ENCODE measurements around the gene TRIM16. TPM values are rescaled to one million over a fixed set of nuclear protein-coding genes. Genes with fewer than 3 reads are reported as not detected.
"Not testable (repeated sequence)": the region's sequence is repeated elsewhere in the genome, so short reads cannot be mapped to it uniquely, and the experiment has no call there.

TRIM16 gene
- total RNA-seq, 1 donor from 2014 or later, result 13.7 TPM

DNA sequence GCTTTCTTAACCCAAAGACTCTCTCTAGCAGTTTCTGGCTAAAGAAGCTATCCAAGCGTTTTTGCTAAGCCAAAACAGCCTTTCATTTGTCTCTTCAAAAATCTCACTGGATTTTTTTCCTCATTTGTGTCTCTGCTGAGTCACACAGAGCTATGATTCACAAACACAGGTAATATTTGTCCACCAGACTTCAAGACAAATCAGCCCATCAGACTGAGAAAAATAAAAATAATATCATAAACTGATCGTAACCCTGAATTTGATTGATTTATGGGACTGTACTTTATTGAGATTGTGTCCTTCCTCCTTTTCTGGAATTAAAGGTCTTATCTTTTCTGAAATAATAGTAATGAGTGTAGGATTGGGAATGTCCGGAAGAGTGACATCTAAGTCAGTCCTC lies 25.8 kb downstream of the TRIM16 start:
- intact Hi-C loops (cut with micrococcal nuclease), result no loop called here

DNA sequence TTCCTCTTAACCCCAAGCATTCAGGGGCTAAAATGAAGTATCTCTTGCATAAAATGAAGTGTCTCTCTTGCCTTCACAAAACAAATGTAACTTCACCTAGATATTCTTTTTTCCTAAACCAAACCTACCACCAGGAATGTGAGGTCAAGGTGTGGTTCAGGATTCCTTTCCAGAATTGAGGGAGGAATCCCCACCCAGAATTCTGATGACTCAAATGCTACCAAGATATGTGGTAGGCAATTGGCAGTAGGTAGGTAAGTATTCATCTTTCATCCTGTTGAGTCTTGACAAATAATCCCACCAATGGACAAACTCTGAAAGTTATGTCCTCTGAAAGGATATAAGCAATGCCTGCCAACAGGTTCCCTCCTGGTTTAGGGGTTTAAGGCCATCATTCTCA lies 26.2 kb downstream of the TRIM16 start:
- intact Hi-C loops (cut with micrococcal nuclease), result no loop called here

DNA sequence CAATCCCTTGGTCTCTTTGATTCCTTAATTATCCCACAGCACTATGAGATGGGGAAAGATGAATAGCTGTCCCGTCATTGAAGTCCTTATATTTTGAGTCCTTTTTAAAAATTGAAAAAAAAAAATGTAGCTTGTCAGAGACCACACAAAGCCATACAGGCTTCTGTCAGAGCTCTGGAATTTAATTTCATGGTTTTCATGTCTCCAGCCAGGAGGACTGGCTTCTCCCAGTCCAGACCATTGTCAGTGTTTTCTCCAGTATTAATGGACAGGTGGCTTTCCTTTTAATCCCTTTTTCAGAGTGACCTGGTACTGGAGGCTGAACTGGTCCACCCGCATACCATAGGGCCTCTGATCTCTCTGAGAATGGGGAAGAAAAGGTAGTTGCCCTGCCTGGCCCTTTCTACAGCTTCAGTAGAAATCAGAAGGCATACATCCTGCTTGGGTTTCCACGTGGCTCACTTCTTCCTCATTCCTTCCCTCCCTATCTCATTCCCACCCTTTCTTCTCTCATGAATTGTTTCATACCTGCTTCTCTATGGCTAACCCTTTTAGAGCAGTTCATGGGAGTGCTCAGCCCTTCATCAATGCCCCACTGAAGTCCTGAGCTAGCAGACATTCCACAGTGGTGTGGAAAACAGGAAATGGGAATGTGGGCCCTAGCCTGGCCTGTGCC lies 29.1 kb downstream of the TRIM16 start:
- intact Hi-C loops (cut with micrococcal nuclease), result no loop called here

DNA sequence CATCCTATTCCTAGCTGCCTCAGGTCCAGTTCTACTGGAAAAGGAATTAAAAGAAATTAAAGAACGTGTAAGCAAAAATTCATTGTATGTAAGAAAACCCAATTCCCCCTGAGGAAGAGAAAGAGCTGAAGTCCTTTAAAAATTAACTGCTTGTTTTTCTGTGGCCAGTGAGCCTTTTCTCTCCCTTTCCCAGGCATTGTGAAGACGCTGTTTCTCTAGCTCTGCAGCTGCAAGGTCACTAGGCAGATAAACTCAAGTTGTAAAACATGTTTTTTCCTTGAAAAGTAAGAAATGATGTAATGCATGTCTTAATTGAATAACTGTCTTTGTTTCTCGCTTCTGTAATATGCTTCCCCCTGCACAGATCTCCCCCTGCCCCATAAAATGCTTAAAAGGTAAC lies 29.7 kb downstream of the TRIM16 start:
- intact Hi-C loops (cut with micrococcal nuclease), result not testable (repeated sequence)

DNA sequence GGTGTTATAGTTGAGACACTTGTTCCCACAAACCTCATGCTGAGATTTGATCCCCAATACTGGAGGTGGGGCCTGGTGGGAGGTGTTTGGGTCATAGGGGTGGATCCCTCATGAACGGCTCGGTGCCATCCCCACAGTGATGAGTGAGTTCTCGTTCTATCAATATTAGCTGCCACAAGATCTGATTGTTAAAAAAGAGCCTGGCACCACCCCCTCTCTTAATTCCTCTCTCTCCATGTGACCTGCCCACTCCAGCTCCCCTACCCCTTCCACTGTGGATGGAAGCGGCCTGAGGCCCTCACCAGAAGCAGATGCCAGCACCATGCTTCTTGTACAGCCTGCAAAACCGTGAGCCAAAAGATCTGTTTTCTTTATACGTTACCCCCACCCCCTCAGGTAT lies 31.2 kb downstream of the TRIM16 start:
- intact Hi-C loops (cut with micrococcal nuclease), result no loop called here

DNA sequence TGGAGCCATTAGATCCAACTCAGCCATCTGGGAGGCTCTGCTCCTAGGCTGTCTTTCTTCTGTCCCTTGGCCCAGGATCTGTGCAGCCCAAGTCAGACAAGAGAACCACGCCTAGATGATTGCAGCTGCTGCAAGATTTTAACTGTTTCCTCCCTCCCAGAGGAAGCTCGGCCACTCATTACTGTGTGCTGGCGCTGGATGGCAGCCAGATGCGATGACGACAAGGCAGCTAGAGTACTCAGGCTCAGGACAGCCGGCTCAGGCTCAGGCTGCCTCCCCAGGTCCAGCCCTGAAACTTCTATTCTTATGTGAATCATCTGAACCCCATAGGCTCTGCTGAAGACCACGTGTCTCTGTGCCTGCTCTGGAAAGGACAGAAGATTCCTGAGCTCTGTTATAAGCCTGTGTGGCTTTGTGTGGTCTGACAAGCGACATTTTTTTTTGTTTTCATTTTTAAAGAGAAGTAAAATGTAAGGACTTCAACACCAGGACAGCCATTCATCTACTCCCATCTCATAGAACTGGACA lies 32.5 kb downstream of the TRIM16 start:
- intact Hi-C loops (cut with micrococcal nuclease), result no loop called here

DNA sequence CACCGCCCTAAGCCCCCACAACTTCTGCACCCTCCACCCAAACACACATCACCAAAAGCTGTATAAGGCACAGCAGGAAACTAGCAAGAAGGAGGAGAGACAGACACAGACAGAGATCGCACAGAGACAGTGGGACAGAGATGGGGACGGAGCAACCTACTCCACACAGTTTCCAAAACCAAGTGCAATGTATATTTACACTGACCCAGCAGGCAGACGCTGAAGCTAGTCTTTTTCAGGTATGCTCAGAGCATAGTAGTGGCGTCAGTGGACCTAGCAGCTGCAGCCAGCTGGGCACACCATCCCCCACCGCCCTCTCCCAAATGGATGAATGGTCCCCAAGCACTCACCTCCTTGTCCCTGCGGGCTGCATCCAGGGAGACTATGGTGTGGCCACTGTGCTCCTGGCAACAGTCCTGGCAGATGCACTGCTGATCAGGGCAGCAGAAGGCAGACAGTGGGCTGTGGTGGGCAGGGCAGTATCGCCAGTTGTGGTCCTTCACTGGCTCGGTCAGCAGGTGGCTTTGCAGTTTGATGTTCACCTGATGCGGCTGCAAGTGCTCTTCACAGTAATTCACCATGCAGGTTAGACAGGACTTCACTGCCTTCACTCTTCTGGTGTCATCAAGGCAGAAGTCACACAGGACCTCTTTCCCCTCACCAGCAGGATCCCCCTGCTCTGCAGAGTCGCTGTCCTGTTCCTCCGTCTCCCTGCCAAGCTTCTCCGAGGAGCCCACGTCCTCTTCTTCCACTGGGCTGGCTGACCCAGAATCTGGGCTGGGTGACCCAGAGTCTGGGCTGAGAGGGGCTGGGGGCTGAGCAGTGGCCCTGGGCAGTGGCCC lies 33.1 kb downstream of the TRIM16 start:
- intact Hi-C loops (cut with micrococcal nuclease), result no loop called here

DNA sequence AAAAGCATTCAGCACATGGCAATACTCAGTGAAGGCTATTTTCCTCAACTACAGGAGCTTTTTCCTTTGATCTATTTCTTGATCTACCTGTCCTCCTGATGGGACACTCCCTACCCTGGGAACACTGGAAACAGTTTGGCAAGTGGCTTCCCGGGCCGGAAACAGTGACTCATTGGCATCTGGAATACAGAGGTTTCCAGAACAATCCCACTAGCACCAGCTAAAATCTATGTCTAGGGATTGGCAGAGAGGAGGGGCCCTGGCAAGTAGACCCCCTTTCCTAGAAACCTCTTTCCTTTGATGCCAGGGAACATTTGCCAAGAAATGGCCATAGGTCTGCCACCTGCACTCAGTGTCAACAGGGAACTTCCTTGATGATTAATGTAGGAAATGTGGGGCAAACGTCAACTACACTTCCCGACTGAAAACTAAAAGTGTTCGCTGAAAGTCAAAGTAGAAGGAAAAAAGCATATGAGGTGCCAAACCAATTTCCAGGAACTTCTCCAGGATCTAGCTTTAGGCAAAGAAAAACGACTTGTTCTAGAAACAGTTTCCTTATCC lies 34.2 kb downstream of the TRIM16 start:
- intact Hi-C loops (cut with micrococcal nuclease), result no loop called here

DNA sequence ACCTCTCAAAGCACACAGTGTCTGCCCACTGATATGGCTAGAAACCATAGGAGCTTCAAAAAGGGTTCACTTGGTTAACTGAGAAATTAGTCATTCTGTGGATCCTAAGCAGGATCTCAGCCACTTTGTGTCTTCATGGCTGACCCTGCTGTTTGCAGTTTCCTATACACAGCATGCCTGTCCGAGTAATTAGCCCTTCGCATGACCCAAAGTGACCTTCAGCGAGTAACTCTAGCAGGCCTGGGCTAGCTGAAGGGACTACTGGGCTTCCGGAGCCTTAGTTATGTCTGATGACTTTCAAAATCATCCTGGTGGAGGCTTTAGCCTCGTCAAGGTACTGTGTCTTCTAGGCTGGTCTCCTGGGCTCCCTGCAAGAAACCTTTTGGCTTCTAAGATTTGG lies 35.7 kb downstream of the TRIM16 start:
- intact Hi-C loops (cut with micrococcal nuclease), result no loop called here

DNA sequence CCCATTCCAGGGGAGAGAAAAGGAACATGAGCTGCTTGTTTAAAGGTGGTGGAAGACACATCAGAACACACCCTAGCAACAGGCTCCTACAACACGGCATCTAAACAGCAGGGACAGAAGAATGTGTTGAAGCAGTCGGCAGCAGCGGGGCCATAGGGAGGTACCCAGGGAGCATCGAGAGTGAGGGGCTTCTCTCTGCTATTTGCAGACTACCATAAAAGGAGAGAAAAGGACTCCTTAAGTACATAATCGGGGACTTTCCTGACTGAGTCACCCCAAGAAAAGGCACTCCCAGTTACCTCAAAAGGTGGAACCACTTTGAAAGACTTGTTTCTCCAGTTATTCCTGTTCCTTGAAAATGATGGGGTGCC lies 38.2 kb downstream of the TRIM16 start:
- intact Hi-C loops (cut with micrococcal nuclease), result not testable (repeated sequence)

DNA sequence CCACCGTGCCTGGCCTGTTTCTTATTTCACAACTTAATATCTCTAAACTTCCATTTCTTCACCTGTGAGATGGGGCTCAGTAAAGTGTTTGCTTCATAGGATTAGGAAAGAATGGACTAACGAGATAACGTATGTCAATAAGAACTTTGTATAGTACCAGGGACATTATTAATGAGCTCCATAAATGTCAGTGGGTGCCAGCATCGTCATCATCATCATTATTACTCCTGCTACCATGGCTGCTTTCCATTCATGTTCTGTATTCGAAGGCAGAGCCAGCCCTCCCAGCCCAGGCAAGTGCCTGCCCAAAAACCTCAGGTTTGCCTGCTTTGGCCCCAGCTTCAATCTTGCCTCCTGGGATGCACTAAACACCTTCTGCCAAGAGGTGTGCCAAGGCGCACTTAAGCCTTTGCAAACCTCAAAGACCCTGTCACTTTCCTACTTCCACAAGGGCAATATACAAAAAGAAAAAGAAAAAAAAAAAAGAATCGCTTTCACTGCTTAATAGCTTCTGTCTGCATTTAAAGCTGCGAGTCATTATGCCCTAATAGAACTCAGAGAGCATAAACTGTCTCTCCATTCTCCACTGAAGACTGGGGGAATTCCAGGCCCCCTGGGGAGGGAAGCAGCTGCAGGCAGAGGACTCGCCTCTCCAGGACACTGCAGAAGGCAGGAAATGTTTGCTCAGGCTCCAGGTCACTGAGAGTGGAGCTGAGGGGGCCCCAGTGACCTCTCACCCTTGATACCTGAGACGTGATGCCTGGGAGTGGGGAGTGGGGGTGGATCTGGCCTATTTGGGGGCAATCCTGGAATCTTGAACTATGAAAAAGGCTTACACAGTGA lies 38.8 kb downstream of the TRIM16 start:
- intact Hi-C loops (cut with micrococcal nuclease), result not testable (repeated sequence)

DNA sequence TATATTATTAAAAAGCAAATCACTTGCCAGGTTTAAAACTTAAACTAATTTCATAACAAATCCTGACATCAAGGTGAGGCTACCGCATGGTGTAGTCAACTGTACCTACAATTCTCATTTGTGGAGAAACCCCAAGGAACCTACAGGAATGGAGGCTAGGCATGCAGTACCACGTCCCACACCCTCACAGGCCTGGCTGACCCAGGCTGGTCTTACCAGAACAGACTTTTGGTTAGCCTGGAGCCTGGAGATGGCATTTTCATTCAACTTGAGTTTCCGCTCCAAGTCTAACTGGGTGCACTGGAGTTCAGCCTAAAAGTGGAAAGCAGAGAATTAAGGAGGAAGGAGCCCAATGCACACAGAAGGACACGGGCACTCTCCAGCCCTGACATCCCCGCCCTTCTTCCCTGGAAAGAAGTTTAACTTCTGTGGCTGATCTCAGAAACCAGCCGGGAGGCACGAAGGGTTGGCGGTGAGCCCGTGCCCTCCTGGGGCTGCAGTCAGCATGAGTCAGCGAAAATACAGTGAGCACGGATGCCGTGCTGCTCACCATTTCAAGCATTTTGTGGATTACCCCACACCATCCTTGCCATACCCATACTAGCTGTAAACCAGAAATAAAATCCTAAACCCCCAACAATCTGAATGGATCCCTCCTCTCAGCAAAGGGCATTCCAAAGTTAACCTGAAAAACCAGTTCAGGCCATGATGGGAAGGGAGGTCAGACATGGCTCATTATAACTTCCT lies 41.4 kb downstream of the TRIM16 start:
- intact Hi-C loops (cut with micrococcal nuclease), result not testable (repeated sequence)

DNA sequence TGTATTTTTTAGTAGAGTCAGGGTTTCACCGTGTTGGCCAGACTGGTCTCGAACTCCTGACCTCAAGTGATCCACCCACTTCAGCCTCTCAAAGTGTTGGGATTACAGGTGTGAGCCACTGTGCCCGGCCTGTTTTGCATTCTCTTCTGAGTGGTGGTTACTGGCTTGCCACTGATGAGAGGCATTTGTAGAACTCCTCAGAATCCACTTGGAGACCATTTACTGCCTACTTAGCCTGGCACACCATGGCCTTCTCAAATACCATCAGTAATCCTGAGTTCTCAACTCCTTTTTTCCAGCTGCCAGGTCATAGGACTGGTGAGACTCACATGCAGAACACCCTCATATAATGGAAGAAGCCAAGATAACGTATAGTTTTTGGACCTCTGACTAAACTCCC lies 42.1 kb downstream of the TRIM16 start:
- intact Hi-C loops (cut with micrococcal nuclease), result not testable (repeated sequence)

DNA sequence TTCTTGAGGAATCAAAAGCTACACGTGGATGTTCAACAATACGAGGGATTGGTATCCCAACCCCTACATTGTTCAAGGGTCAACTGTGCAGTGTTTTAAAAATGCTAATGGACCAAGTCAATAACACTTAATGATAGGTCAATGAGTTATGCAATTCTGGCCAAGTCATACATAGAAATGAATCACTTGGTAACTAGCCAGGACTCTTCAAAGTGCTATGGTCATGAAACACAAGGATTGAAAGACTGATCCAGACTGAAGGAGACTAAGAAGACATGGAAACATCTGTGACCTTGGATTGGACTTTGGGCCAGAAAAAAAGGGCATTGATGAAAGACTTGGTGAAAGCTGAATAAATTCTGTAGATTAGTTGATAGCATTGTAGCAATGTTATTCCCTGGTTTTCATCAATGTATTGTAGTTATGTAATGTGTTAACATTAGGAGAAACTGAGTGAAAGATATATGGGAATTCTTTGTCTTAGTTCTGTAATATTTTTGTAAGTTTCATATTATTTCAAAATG lies 53.1 kb downstream of the TRIM16 start:
- intact Hi-C loops (cut with micrococcal nuclease), result not testable (repeated sequence)

DNA sequence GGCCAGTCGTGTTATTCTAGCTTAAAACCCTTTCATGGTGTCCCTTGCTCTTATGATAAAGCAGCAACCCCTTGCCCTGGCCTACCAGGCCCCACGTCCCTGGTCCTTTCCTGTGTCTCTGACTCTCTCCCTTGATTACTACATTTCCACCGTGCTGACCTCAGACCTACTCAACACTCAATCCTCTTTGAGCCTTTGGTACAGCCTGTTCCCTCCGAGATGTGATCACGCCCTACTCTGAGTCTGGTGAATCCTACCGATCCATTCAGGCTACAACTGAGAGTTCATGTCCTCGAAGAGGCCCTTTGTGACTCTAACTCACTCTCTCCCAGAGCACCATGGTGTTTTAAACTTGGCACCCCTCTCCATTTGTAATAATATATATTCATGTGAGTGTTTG lies 54.1 kb downstream of the TRIM16 start:
- intact Hi-C loops (cut with micrococcal nuclease), result not testable (repeated sequence)

DNA sequence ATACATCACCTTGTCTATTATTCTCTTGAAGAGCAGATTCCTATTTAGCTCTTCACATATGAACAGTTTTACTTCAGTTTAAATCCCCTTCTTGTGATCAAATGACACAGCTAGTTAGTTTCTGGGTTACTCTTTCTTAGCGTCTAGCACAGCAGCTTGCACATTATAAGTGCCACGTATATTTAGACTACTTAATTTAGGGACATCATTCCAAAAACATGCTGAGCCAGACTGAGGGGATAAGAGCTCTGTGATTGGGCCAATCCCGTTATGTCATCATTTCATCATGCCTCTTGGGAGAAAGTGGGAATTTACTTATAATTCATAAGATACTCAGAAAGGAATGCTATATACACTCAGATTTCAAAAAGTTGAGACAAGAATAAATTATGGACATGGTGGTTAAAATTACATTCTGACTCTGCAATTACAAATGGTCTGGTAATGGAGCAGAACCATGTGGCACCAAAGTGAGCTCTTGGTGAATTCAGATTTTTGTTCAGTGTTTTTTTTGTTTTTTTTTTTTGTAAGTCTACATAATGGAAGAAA lies 60.4 kb downstream of the TRIM16 start:
- intact Hi-C loops (cut with micrococcal nuclease), result not testable (repeated sequence)

DNA sequence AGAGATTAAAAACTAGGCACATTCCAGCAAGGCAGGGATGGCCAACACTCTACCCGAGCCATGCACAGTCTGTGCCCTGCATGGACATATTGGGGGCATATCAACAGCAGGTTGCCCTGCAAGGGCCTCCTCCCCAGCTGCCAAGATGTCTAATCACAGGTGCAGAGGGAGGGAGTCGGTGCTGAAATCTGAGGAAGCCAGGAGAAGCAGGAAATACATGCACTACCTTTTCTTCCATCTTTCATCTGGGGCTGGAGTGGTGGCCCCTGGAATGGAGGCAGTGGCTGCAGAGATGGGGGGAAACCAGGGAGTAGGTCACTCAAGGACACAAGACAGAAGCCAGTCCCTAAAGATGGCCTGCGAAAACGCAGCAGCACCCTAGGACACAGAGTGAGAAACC lies 60.9 kb downstream of the TRIM16 start:
- intact Hi-C loops (cut with micrococcal nuclease), result not testable (repeated sequence)

DNA sequence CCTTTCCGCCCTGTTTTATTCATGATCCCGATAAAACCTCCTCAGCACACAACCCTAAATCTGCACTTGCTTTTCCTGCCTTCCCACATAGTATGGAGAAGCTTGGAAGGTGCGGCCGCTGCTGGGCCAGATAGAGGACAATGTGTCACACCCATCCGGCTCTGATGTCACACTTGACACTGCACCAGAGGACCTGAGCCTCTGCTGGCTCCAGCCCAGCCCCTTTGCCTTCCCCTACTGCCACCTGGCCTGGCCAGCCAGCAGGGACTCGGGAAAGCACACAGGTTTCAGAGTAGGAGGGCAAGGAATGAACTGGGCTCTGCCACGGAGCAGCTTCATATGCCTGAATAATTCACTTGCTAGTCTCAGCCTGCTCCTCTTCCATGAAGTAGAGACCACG lies 62.0 kb downstream of the TRIM16 start:
- intact Hi-C loops (cut with micrococcal nuclease), result not testable (repeated sequence)

DNA sequence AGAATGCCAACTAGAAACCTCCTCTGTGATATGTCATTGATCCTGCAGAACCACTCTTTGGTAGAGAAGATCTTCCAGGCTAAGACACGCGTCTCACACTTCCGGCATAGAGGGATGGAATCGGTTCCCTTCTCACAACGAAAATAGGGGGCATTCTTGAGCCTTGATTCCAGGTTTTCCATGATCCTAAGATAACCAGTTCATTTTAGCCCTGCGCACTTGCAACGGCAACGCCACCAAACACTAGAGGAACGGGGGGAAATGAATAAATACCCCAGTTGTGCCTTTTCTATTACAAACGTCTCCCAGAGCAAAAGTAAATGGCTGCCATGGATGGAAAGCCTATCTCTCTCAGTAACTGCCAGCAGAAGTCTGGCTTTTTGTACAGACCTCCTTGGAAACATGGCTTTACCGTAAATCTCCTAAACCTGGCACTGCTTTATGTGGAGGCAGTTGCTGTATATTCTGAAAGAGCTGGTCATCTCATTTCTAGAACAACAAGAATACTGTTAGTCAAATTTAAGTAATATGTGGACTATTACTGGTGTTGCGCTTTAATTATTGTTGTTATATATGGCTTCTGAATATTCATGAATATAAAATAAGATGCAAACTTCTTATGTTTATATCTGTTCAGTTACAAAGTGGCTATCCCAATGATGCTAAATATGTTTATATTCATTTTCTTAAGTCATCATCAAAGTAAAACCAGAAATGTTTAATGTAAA lies 64.6 kb downstream of the TRIM16 start, which contains the start of gene FBXW10B:
Gene FBXW10B, minus strand, starts transcription at position 374 of the 728 bp plus-strand sequence. Its CDS starts 192 bp downstream, at position 182.
- intact Hi-C loops (cut with micrococcal nuclease), result not testable (repeated sequence)

All from T-helper 2 cell treated with Interferon-gamma antibody and Interleukin-4, amounts not matched to agents 100 ng/mL and 5 ng/mL, for 36 hours (primary cell).